Fibroblast of lung (primary cell): ENCODE results near the gene HBQ1. TPM values are rescaled to one million over a fixed set of nuclear protein-coding genes. Genes with fewer than 3 reads are reported as not detected.
"Not testable (repeated sequence)": the region's sequence is repeated elsewhere in the genome, so short reads cannot be mapped to it uniquely, and the experiment has no call there.

ENCODE experiments used
- DNase-seq, 2 donors: peaks; one replicate each; pipeline versions ENCODE4 v3.0.0 to v3.0.0-alpha.2; 2010; ENCODE audit warnings: low read depth in 2 of 2
- H2AFZ ChIP-seq: 2 replicates; pipeline ENCODE4 v1.5.1; 2012; ENCODE audit warnings: low read length, control low read depth, inconsistent platforms
- H3K27ac ChIP-seq: 2 replicates; pipeline ENCODE4 v1.5.1; 2011; ENCODE audit warnings: low read length, control low read depth; ENCODE audit not compliant: insufficient read depth
- H3K27me3 ChIP-seq: 2 replicates; pipeline ENCODE4 v1.5.1; 2011; ENCODE audit warnings: mild to moderate bottlenecking, low read length; ENCODE audit not compliant: control insufficient read depth, insufficient read depth
- H3K36me3 ChIP-seq: 2 replicates; pipeline ENCODE4 v1.5.1; 2011; ENCODE audit warnings: low read length; ENCODE audit not compliant: control insufficient read depth, insufficient read depth
- H3K4me1 ChIP-seq: 2 replicates; pipeline ENCODE4 v1.5.1; 2011; ENCODE audit warnings: low read length; ENCODE audit not compliant: control insufficient read depth, insufficient read depth; ENCODE audit errors: extremely low read depth
- H3K4me2 ChIP-seq: 2 replicates; pipeline ENCODE4 v1.5.1; 2011; ENCODE audit warnings: low read length, control low read depth; ENCODE audit not compliant: insufficient read depth; ENCODE audit errors: extremely low read depth
- H3K4me3 ChIP-seq, 4 experiments: fragments of 200-600 bp in 1 of 4; sonication (generic) in 1 of 4; replicated peaks in 1 of 4; 2 replicates each; pipeline ENCODE4 v1.5.1; 2011 to 2016; ENCODE audit warnings: low read length in 4 of 4, low read depth in 3 of 4, mild to moderate bottlenecking in 3 of 4, control low read depth in 2 of 4, inconsistent platforms in 1 of 4, mixed read lengths in 1 of 4; ENCODE audit not compliant: insufficient read depth in 1 of 4; ENCODE audit errors: control extremely low read depth in 1 of 4
- H3K79me2 ChIP-seq: 2 replicates; pipeline ENCODE4 v1.5.1; 2012; ENCODE audit warnings: mild to moderate bottlenecking, low read length, inconsistent platforms; ENCODE audit not compliant: control insufficient read depth, insufficient read depth
- H3K9ac ChIP-seq: 2 replicates; pipeline ENCODE4 v1.5.1; 2011; ENCODE audit warnings: mild to moderate bottlenecking, low read length, control low read depth; ENCODE audit not compliant: insufficient read depth
- H3K9me3 ChIP-seq: 2 replicates; pipeline ENCODE4 v1.5.1; 2012; ENCODE audit warnings: low read depth, low read length; ENCODE audit not compliant: control insufficient read depth, insufficient read depth
- H4K20me1 ChIP-seq: 2 replicates; pipeline ENCODE4 v1.5.1; 2011; ENCODE audit warnings: low read length; ENCODE audit not compliant: control insufficient read depth, insufficient read depth; ENCODE audit errors: extremely low read depth
- CTCF ChIP-seq, 2 donors: IDR thresholded peaks in 1 of 2; conservative IDR thresholded peaks in 1 of 2; 1 replicate in 1 of 2; 2 replicates in 1 of 2; pipeline ENCODE4 v1.5.1; 2011 to 2012; ENCODE audit warnings: low read length in 2 of 2, control low read depth in 1 of 2, inconsistent platforms in 1 of 2, low read depth in 1 of 2, mild to moderate bottlenecking in 1 of 2
- EZH2 ChIP-seq: IDR thresholded peaks from 2 replicates; pipeline ENCODE4 v1.5.1; 2012; ENCODE audit warnings: low read length, control low read depth, mild to moderate bottlenecking; ENCODE audit errors: missing control alignments
- polyA plus RNA-seq, 2 donors: library from polyadenylated mRNA; depleted of rRNA in 1 of 2; stranded (reverse) in 1 of 2; unstranded in 1 of 2; fragments of >200 nt; gene quantifications; 2 replicates each; pipeline ENCODE4 v1.2.1, GENCODE V29; 2011 to 2012; ENCODE audit warnings: missing spikeins in 1 of 2
- total RNA-seq: library from RNA; depleted of rRNA; stranded (reverse); fragments of >200 nt; gene quantifications from 2 replicates; pipeline ENCODE4 v1.2.1, GENCODE V29; 2014

The HBQ1 gene
- total and polyA plus RNA-seq, 2 donors (not counting 1 experiment from before 2014, with no cell fraction given): not detected

- no peak overlapping the region for H2AFZ ChIP-seq
- peak in 1 of 2 donors; percentile 27 for DNase-seq
- H4K20me1 ChIP-seq: no peaks in the 10 kb centered on the region
- no peaks in the 10 kb centered on the region for H3K4me1 ChIP-seq
- no peaks in the 10 kb centered on the region for H3K9me3 ChIP-seq
- peaks cover 26% of the 10 kb centered on the region for H3K36me3 ChIP-seq
- TF ChIP-seq CTCF (conservative IDR thresholded peaks at IDR 0.05 in 1 of 2, IDR thresholded peaks at IDR 0.05 in 1 of 2; ENCODE audit: low read depth in 1 of 2, low read length in 2 of 2) (no peak), EZH2 (no peak)
- H3K27me3 ChIP-seq: no peaks in the 10 kb centered on the region
- H3K4me2 ChIP-seq: no peak overlapping the region
- no peak overlapping the region for H3K9ac ChIP-seq
- H3K27ac ChIP-seq: no peak overlapping the region
- no peak overlapping the region for H3K4me3 ChIP-seq
- no peaks in the 10 kb centered on the region for H3K79me2 ChIP-seq
Observed at GRCh38 chr16:194516-194915, 14.3 kb downstream of the HBQ1 start.

DNA sequence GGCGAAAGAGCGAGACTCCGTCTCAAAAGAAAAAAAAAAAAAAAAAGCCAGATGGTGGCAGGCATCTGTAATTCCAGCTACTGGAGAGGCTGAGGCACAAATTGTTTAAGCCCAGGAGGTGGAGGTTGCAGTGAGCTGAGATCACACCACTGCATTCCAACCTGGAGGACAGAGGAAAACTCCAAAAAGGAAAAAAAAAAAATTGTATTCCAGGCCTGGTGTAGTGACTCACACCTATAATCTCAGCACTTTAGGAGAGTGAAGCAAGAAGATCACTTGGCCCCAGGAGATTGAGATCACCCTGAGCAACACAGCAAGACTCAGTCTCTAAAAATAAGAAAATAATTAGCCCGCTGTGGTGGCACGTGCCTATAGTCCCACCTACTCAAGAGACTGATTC lies 20.1 kb downstream of the HBQ1 start:
- Histone ChIP-seq H3K27me3 (no peaks in the 10 kb centered on the region), H3K36me3 (peaks cover 11% of the 10 kb centered on the region), H4K20me1 (no peaks in the 10 kb centered on the region), H2AFZ (no peak overlapping the region), H3K79me2 (no peaks in the 10 kb centered on the region), H3K4me1 (no peaks in the 10 kb centered on the region), H3K4me3 (no peak overlapping the region), H3K9ac (no peak overlapping the region), H3K4me2 (no peak overlapping the region), H3K9me3 (no peaks in the 10 kb centered on the region), H3K27ac (no peak overlapping the region)
- peak in 1 of 2 donors; percentile 83 for DNase-seq
- no peak for TF ChIP-seq CTCF (conservative IDR thresholded peaks at IDR 0.05 in 1 of 2, IDR thresholded peaks at IDR 0.05 in 1 of 2; ENCODE audit: low read depth in 1 of 2, low read length in 2 of 2)
- TF ChIP-seq EZH2: no peak

GRCh38 chr16:203246-203645 lies 23.0 kb downstream of the HBQ1 start:
- Histone ChIP-seq H3K4me2 (no peak overlapping the region), H3K79me2 (no peaks in the 10 kb centered on the region), H3K9ac (no peak overlapping the region), H3K36me3 (peaks cover 11% of the 10 kb centered on the region), H3K4me1 (no peaks in the 10 kb centered on the region), H3K4me3 (no peak overlapping the region), H3K27me3 (no peaks in the 10 kb centered on the region), H3K9me3 (no peaks in the 10 kb centered on the region), H2AFZ (no peak overlapping the region), H4K20me1 (no peaks in the 10 kb centered on the region), H3K27ac (no peak overlapping the region)
- DNase-seq: no peak
- no peak for TF ChIP-seq EZH2

DNA sequence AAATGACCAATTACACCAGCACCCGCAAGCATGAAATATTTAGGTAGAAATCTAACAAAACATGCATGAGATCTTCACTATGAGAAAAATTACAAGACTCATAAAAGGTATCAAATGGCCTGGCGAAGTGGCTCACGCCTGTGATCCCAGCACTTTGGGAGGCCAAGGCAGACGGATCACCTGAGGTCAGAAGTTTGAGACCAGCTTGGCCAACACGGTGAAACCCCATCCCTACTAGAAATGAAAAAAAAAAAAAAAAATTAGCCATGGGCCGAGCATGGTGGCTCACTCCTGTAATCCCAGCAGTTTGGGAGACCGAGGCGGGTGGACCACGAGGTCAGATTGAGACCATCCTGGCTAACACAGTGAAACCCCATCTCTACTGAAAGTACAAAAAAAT lies 23.8 kb downstream of the HBQ1 start:
- not testable (repeated sequence) for H2AFZ ChIP-seq, H3K4me2 ChIP-seq, H3K27me3 ChIP-seq, H3K27ac ChIP-seq, H3K9ac ChIP-seq, H3K79me2 ChIP-seq, H3K9me3 ChIP-seq, H3K4me1 ChIP-seq, DNase-seq, H3K4me3 ChIP-seq, H4K20me1 ChIP-seq
- peaks cover 11% of the 10 kb centered on the region for H3K36me3 ChIP-seq

DNA sequence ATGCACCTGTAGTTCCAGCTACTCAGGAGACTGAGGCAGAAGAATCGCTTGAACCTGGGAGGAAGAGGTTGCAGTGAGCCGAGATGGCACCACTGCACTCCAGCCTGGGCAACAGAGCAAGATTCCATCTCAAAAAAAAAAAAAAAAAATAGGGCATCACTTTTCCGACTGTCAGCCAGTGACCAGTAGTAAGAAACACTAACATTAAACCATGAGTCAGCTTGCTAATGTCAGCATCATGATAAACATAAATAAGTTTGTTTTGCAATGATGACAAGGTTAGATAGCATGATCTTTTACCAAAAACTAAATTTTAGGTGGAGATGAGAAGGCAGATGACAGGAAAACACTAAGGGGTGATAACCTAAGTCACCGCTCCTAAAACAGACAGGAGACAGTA lies 29.1 kb downstream of the HBQ1 start:
- H3K4me2 ChIP-seq, H3K27ac ChIP-seq, H4K20me1 ChIP-seq, H3K27me3 ChIP-seq, H2AFZ ChIP-seq, H3K9ac ChIP-seq, H3K9me3 ChIP-seq, DNase-seq, H3K4me3 ChIP-seq, H3K4me1 ChIP-seq: not testable (repeated sequence)
- peaks cover 11% of the 10 kb centered on the region for H3K36me3 ChIP-seq
- H3K79me2 ChIP-seq: peaks cover 12% of the 10 kb centered on the region
